H1 (cell line): Measurements from ENCODE around the gene SLC6A3. TPM values are rescaled to one million over a fixed set of nuclear protein-coding genes. Genes with fewer than 3 reads are reported as not detected.

Source experiments
- CTCF ChIA-PET: fragments of 300-600 bp; sonication (Branson Sonifier 250); formaldehyde crosslinking; loops from one replicate; lab custom pipeline; 2021; ENCODE audit not compliant: partially characterized antibody; lab: Charles Lee
- POLR2A ChIA-PET: fragments of 300-600 bp; sonication (Branson Sonifier 250); formaldehyde crosslinking; loops from one replicate; lab custom pipeline; 2021; ENCODE audit warnings: inconsistent platforms; ENCODE audit not compliant: partially characterized antibody; lab: Charles Lee
- DNase-seq, 2 experiments: peaks; one replicate each; pipeline versions ENCODE4 v3.0.0 to v3.0.0-alpha.2; 2010 to 2022; ENCODE audit warnings: low spot score in 2 of 2, low read depth in 1 of 2, mixed read lengths in 1 of 2
- FAIRE-seq: peaks from 2 replicates; lab custom pipeline; 2011; peaks lifted over from hg19 to GRCh38; lab: Jason Lieb, UNC
- H2AFZ ChIP-seq: 2 replicates; pipeline ENCODE4 v1.8.1; 2012; ENCODE audit warnings: low read length, inconsistent platforms
- H2AK5ac ChIP-seq: 2 replicates; pipeline ENCODE4 v1.6.1; 2013; ENCODE audit warnings: low read depth, low read length
- H2BK120ac ChIP-seq: replicated peaks from 2 replicates; pipeline ENCODE3; 2013; ENCODE audit warnings: low read depth, low read length, inconsistent platforms
- H2BK12ac ChIP-seq: 2 replicates; pipeline ENCODE4 v1.6.1; 2013; ENCODE audit warnings: low read depth, low read length
- H2BK15ac ChIP-seq: 2 replicates; pipeline ENCODE4 v1.6.1; 2013; ENCODE audit warnings: low read length
- H2BK20ac ChIP-seq: 2 replicates; pipeline ENCODE4 v1.6.1; 2013; ENCODE audit warnings: low read length
- H2BK5ac ChIP-seq: 2 replicates; pipeline ENCODE4 v1.6.1; 2013; ENCODE audit warnings: low read depth, low read length
- H3K14ac ChIP-seq: 2 replicates; pipeline ENCODE4 v1.6.1; 2013; ENCODE audit warnings: inconsistent platforms; ENCODE audit not compliant: insufficient read length
- H3K18ac ChIP-seq: 2 replicates; pipeline ENCODE4 v1.6.1; 2013; ENCODE audit warnings: low read length; ENCODE audit errors: extremely low read depth
- H3K23ac ChIP-seq: 2 replicates; pipeline ENCODE4 v1.6.1; 2013; ENCODE audit warnings: inconsistent platforms; ENCODE audit not compliant: insufficient read length
- H3K23me2 ChIP-seq: 2 replicates; pipeline ENCODE4 v1.6.1; 2013; ENCODE audit warnings: low read depth, low read length
- H3K27ac ChIP-seq: 2 replicates; pipeline ENCODE4 v1.6.1; 2011; ENCODE audit warnings: low read depth, low read length, inconsistent platforms
- H3K27me3 ChIP-seq, 4 experiments: replicated peaks in 1 of 4; 1 replicate in 1 of 4; 2 replicates in 3 of 4; pipeline versions ENCODE4 v1.6.1 to v1.8.1; 2011 to 2013; ENCODE audit warnings: low read length in 3 of 4, mild to moderate bottlenecking in 3 of 4, inconsistent platforms in 2 of 4, mixed read lengths in 2 of 4, moderate library complexity in 1 of 4; ENCODE audit not compliant: control insufficient read depth in 3 of 4, insufficient read depth in 3 of 4; ENCODE audit errors: extremely low read depth in 1 of 4
- H3K36me3 ChIP-seq, 4 experiments: 2 replicates each; pipeline versions ENCODE4 v1.6.1 to v1.8.1; 2011 to 2013; ENCODE audit warnings: mild to moderate bottlenecking in 4 of 4, low read length in 3 of 4, moderate library complexity in 2 of 4, control low read depth in 1 of 4, inconsistent platforms in 1 of 4; ENCODE audit not compliant: insufficient read depth in 4 of 4, control insufficient read depth in 2 of 4
- H3K4ac ChIP-seq: replicated peaks from 2 replicates; pipeline ENCODE3; 2013; ENCODE audit warnings: low read length, low read depth, mixed read lengths, inconsistent platforms; ENCODE audit not compliant: insufficient read length
- H3K4me1 ChIP-seq, 4 experiments: replicated peaks in 1 of 4; 1 replicate in 1 of 4; 2 replicates in 3 of 4; pipeline versions ENCODE4 v1.6.1 to v1.8.1; 2011 to 2013; ENCODE audit warnings: low read length in 3 of 4, inconsistent platforms in 2 of 4, mixed read lengths in 1 of 4; ENCODE audit not compliant: insufficient read depth in 4 of 4, control insufficient read depth in 3 of 4
- H3K4me2 ChIP-seq, 2 experiments: 2 replicates each; pipeline versions ENCODE4 v1.6.1 to v1.8.1; 2011 to 2013; ENCODE audit warnings: low read depth in 2 of 2, low read length in 2 of 2, control low read depth in 1 of 2, inconsistent platforms in 1 of 2, mild to moderate bottlenecking in 1 of 2; ENCODE audit not compliant: insufficient read depth in 1 of 2
- H3K4me3 ChIP-seq, 4 experiments: fragments of 200-600, 300-600 bp in 1 of 4; sonication (generic), shearing (Covaris generic), sonication (Bioruptor Twin) in 1 of 4; 2 replicates each; pipeline versions ENCODE4 v1.5.1 to v1.8.1; 2011 to 2016; ENCODE audit warnings: low read length in 4 of 4, low read depth in 3 of 4, control low read depth in 2 of 4, inconsistent platforms in 2 of 4, mild to moderate bottlenecking in 2 of 4, mixed read lengths in 1 of 4, moderate library complexity in 1 of 4; ENCODE audit not compliant: insufficient read depth in 2 of 4; ENCODE audit errors: extremely low read depth in 1 of 4
- H3K56ac ChIP-seq: replicated peaks from 2 replicates; pipeline ENCODE3; 2013; ENCODE audit warnings: low read depth, mild to moderate bottlenecking, mixed read lengths, low read length, inconsistent platforms; ENCODE audit not compliant: insufficient read length
- H3K79me1 ChIP-seq: 2 replicates; pipeline ENCODE4 v1.6.1; 2013; ENCODE audit warnings: low read depth, low read length, control low read depth
- H3K79me2 ChIP-seq, 2 experiments: 2 replicates each; pipeline versions ENCODE4 v1.6.1 to v1.8.1; 2012 to 2013; ENCODE audit warnings: low read length in 2 of 2, mild to moderate bottlenecking in 2 of 2, inconsistent platforms in 1 of 2; ENCODE audit not compliant: insufficient read depth in 2 of 2, control insufficient read depth in 1 of 2
- H3K9ac ChIP-seq, 4 experiments: replicated peaks in 1 of 4; 1 replicate in 1 of 4; 2 replicates in 3 of 4; pipeline versions ENCODE4 v1.6.1 to v1.8.1; 2011 to 2013; ENCODE audit warnings: low read depth in 3 of 4, low read length in 3 of 4, control low read depth in 2 of 4, mild to moderate bottlenecking in 2 of 4, moderate library complexity in 2 of 4, inconsistent platforms in 1 of 4; ENCODE audit errors: extremely low read depth in 1 of 4
- H3K9me3 ChIP-seq, 2 experiments: 2 replicates each; pipeline versions ENCODE4 v1.6.1 to v1.8.1; 2012 to 2013; ENCODE audit warnings: mild to moderate bottlenecking in 2 of 2, moderate library complexity in 2 of 2, control low read depth in 1 of 2, inconsistent platforms in 1 of 2, low read depth in 1 of 2, low read length in 1 of 2, mixed read lengths in 1 of 2; ENCODE audit not compliant: insufficient read depth in 2 of 2
- H4K20me1 ChIP-seq, 2 experiments: replicated peaks in 1 of 2; 2 replicates each; pipeline versions ENCODE3 to v1.8.1; 2011 to 2013; ENCODE audit warnings: inconsistent platforms in 2 of 2, low read length in 2 of 2, mild to moderate bottlenecking in 1 of 2; ENCODE audit not compliant: insufficient read depth in 2 of 2, control insufficient read depth in 1 of 2
- H4K5ac ChIP-seq: 2 replicates; pipeline ENCODE4 v1.6.1; 2013; ENCODE audit warnings: low read length, low read depth, mixed read lengths, inconsistent platforms; ENCODE audit not compliant: insufficient read length
- H4K8ac ChIP-seq: 2 replicates; pipeline ENCODE4 v1.8.0; 2013; ENCODE audit warnings: mild to moderate bottlenecking, moderate library complexity, low read length, inconsistent platforms; ENCODE audit not compliant: insufficient read depth; ENCODE audit errors: extremely low read depth
- H4K91ac ChIP-seq: replicated peaks from 2 replicates; pipeline ENCODE3; 2013; ENCODE audit warnings: low read length, mixed read lengths, inconsistent platforms; ENCODE audit not compliant: insufficient read length
- BACH1 ChIP-seq: IDR thresholded peaks from 2 replicates; pipeline ENCODE4 v1.6.1; 2012; ENCODE audit warnings: low read length, improper control_type of control experiment
- CHD2 ChIP-seq: IDR thresholded peaks from 2 replicates; pipeline ENCODE4 v1.6.1; 2012; ENCODE audit warnings: low read length, improper control_type of control experiment
- JUN ChIP-seq: IDR thresholded peaks from 2 replicates; pipeline ENCODE4 v1.6.1; 2011; ENCODE audit warnings: low read depth, mild to moderate bottlenecking, improper control_type of control experiment, low read length
- KDM4A ChIP-seq: IDR thresholded peaks from one replicate; pipeline ENCODE4 v1.7.1; 2012; ENCODE audit warnings: low read depth, mild to moderate bottlenecking, moderate library complexity, low read length, inconsistent platforms; ENCODE audit not compliant: severe bottlenecking
- TBP ChIP-seq: IDR thresholded peaks from 2 replicates; pipeline ENCODE4 v1.6.1; 2011; ENCODE audit warnings: low read depth, low read length, improper control_type of control experiment
- WGBS, 2 experiments: shearing (Covaris generic) in 1 of 2; methylation state at CpG; one replicate each; pipeline versions ENCODE4 v1.1.6 to v1.1.7; 2013 to 2015; ENCODE audit warnings: low lambda C conversion rate in 2 of 2, mixed read lengths in 2 of 2, inconsistent platforms in 1 of 2, low coverage in 1 of 2, missing lambda C conversion rate in 1 of 2; ENCODE audit not compliant: insufficient replicate concordance in 2 of 2, insufficient coverage in 1 of 2, insufficient read length in 1 of 2; ENCODE audit errors: extremely low coverage in 1 of 2, missing lambda C conversion rate in 1 of 2; 5-methylcytosine and 5-hydroxymethylcytosine counted together
- polyA plus RNA-seq, 7 experiments: library from polyadenylated mRNA; depleted of rRNA in 3 of 7; stranded (reverse) in 5 of 7; unstranded in 2 of 7; fragments of >200 nt in 5 of 7; fragments of 200-250 nt in 2 of 7; gene quantifications; 1 replicate in 5 of 7; 2 replicates in 1 of 7; 4 replicates in 1 of 7; pipeline versions ENCODE4 v1.2.1 to v1.2.3, GENCODE V29; 2011 to 2013; ENCODE audit warnings: missing spikeins in 2 of 7, mixed read lengths in 2 of 7
- total RNA-seq: library from RNA; stranded (reverse); fragmentation: NEBNext Ultra II Directional; extraction: Animal tissue kit (Norgen Biotek cat#: 25700); gene quantifications from 2 replicates; pipeline ENCODE4 v1.2.1, GENCODE V29; 2021
- TF ChIP-seq, protein P1 (sequence below): IDR thresholded peaks from 2 replicates; pipeline ENCODE4 v1.6.1; 2012; ENCODE audit warnings: inconsistent platforms

SLC6A3 gene
- total and polyA plus RNA-seq, 2 of the 8 experiments (the other 6 are each of a cell fraction or from before 2014, with no cell fraction given): 0.48 to 0.91 TPM

DNA sequence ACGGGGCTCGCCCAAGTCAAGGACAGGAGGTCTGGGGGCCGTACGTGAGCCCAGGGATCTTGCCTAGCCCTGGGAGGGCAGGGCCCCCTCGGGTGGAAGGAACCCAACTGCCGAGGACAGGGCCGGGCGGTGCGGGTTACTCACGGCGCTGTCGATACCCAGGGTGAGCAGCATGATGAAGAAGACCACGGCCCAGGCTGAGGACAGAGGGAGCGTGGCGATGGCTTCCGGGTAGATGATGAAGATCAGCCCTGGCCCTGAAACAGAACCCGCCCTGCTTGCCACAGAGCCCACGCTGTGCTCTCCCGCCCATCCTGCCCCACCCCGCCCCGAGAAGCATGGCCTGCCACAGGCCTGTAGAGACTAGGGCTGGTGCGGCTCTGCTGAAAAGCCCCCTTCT is 34.1 kb downstream of the SLC6A3 start:
- Histone ChIP-seq H3K4me1 (peaks cover 0 to 14% (median 8%) of the 10 kb centered on the region in 4 experiments; a peak in 5 of 7 replicates), H3K4me3 (no peak overlapping the region), H4K8ac (no peak overlapping the region), H3K18ac (no peak overlapping the region), H4K20me1 (peaks cover 0 to 5% of the 10 kb centered on the region in 2 experiments), H3K79me1 (no peaks in the 10 kb centered on the region), H3K27me3 (no peaks in the 10 kb centered on the region)
- CTCF ChIA-PET: no interaction called here
- TF ChIP-seq TBP (no peak), KDM4A (no peak), JUN (no peak), BACH1 (no peak), CHD2 (no peak)
- TF ChIP-seq, protein P1, sequence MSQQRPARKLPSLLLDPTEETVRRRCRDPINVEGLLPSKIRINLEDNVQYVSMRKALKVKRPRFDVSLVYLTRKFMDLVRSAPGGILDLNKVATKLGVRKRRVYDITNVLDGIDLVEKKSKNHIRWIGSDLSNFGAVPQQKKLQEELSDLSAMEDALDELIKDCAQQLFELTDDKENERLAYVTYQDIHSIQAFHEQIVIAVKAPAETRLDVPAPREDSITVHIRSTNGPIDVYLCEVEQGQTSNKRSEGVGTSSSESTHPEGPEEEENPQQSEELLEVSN: no peak
- TF ChIP-seq, all 59 proteins: peak for 0
- no peak overlapping the region for H2BK5ac ChIP-seq
- no peak overlapping the region for H3K23ac ChIP-seq
- no peak overlapping the region for H2AFZ ChIP-seq
- no peak overlapping the region for H2BK12ac ChIP-seq
- no peak overlapping the region for H2BK20ac ChIP-seq
- no peaks in the 10 kb centered on the region for H3K9me3 ChIP-seq
- no peak overlapping the region for H4K5ac ChIP-seq
- H3K56ac ChIP-seq: no peak overlapping the region
- no peak overlapping the region for H2BK15ac ChIP-seq
- H3K4me2 ChIP-seq: no peak overlapping the region
- 0 out of 2 replicates have a peak, but pooled peaks cover 2% of the 10 kb centered on the region for H3K23me2 ChIP-seq
- H3K36me3 ChIP-seq: no peaks in the 10 kb centered on the region
- H2BK120ac ChIP-seq: no peak overlapping the region
- H2AK5ac ChIP-seq: no peak overlapping the region
- no peak overlapping the region for H3K4ac ChIP-seq
- H3K79me2 ChIP-seq: no peaks in the 10 kb centered on the region
- WGBS, 2 experiments: 87% methylated on average over 20 of the region's 22 CpGs; no CpG with 5 or more reads in 1 of the 2 experiments
- FAIRE-seq (no peak), DNase-seq (no peak)
- H3K14ac ChIP-seq: no peak overlapping the region
- no peak overlapping the region for H3K27ac ChIP-seq
- POLR2A ChIA-PET: no interaction called here
- H4K91ac ChIP-seq: no peak overlapping the region
- no peak overlapping the region for H3K9ac ChIP-seq
